ENCODE results near the gene ING4.
A peak's percentile ranks its signal among the peaks of the same experiment; 100 is the strongest.

Gene ING4

DNA sequence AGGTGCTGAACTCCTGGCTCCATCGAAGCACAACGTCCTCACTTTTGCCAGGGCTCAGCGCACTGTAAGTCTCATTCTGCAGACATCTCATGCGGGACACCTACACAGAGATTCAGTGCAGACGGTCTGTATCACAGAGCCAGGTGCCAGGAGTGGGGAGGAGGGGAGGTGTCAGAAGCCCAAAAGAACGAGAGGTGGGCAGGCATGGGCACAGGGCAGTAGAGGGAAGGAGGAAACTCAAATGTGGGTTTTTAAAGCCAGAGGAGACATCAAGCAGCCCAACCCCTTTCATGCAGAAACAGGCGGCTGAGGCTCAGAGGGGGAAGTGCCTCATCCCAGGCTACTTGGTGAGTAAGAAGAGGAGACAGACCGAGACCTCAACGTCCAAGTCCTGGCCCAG lies 24.6 kb downstream of the ING4 start:
- no peak overlapping the region for H2AK5ac ChIP-seq (ENCODE audit: low read length, severe bottlenecking)
- H3K4me2 ChIP-seq (ENCODE audit: low read length, poor library complexity, severe bottlenecking): no peak overlapping the region
- no peak overlapping the region for H3K23ac ChIP-seq (ENCODE audit: low read length in 2 of 2)
- no peak overlapping the region for H3K14ac ChIP-seq (ENCODE audit: low read length in 2 of 2)
- no peak for DNase-seq
- no peak overlapping the region for H3K18ac ChIP-seq (ENCODE audit: low read depth in 1 of 2, low read length in 2 of 2)
- no peak overlapping the region for H3K4me3 ChIP-seq (ENCODE audit: insufficient read depth in 1 of 2, low read depth in 1 of 2, low read length in 2 of 2)
- peaks cover 19% of the 10 kb centered on the region for H3K9me3 ChIP-seq (ENCODE audit: control insufficient read depth, low read length)
- no peak overlapping the region for H3K4ac ChIP-seq (ENCODE audit: low read depth in 1 of 2, low read length in 2 of 2)
- H3K79me1 ChIP-seq (replicated peaks; ENCODE audit: low read length, poor library complexity, severe bottlenecking): no peaks in the 10 kb centered on the region
- no peak overlapping the region for H4K91ac ChIP-seq (ENCODE audit: low read length)
- H3K27me3 ChIP-seq (ENCODE audit: control insufficient read depth in 1 of 2, insufficient read depth in 1 of 2, low read length in 2 of 2): peaks cover 9 to 47% of the 10 kb centered on the region in 2 experiments
- no peaks in the 10 kb centered on the region for H3K36me3 ChIP-seq (ENCODE audit: control insufficient read depth in 1 of 2, insufficient read depth in 2 of 2, low read depth in 1 of 2, low read length in 2 of 2)
- H3K9ac ChIP-seq (ENCODE audit: low read length): no peak overlapping the region
- no peak overlapping the region for H2BK5ac ChIP-seq (ENCODE audit: low read depth, low read length, poor library complexity, severe bottlenecking)
- H3K27ac ChIP-seq (ENCODE audit: low read length, poor library complexity, severe bottlenecking): no peak overlapping the region
- H4K8ac ChIP-seq (ENCODE audit: low read length): no peak overlapping the region
- H2BK15ac ChIP-seq (ENCODE audit: low read depth, poor library complexity, severe bottlenecking): no peak overlapping the region
- no peak overlapping the region for H2BK120ac ChIP-seq (ENCODE audit: low read depth, low read length)
- WGBS: 84% methylated on average over 9 of the region's 9 CpGs
- H3K4me1 ChIP-seq (ENCODE audit: control insufficient read depth, insufficient read depth, low read depth, low read length): peaks cover 10% of the 10 kb centered on the region
- H2BK12ac ChIP-seq (ENCODE audit: low read length in 2 of 2): no peak overlapping the region
- H2AFZ ChIP-seq (ENCODE audit: low read depth, low read length): no peak overlapping the region

DNA sequence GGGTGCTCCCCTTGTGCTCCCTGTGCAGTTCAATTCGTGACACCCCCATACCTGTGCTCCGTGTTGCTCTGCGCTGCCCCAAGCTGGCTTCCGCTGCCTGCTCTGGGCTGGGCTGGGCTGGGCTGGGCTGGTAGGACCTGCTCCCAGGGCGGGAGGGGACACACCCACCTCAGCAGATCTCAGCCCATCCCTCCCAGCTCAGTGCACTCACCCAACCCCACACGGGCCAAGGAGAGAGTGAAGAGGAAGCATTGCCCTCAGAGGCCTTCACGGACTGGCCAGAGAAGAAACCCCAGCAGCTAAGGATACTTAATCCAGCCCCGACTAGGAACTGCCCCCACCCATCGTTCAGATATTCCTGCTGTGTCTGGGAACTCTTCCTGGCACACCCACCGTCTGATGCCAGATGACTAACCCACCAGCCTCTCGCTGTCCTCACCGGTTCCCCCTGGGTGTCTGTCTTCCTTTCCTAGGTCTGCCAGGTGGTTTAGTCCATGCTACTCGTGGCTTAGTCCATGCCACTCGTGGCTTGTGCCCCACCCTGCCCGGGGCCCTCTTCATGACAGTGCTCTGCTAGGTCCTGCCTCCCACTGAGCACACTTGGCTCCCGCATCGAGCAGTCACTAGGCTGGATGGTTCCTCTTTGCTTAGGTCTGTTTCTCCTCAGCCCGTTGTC lies 26.9 kb downstream of the ING4 start, which contains the start of gene LPAR5:
LPAR5 (minus strand) TSS at position 104 of the 676 bp plus-strand sequence. CDS start 14,711 bp downstream, outside the sequence.
- Histone ChIP-seq H3K14ac (ENCODE audit: low read length in 2 of 2) (peak within 1 kb of the TSS in 1 of 2 experiments; percentile 41), H2AK5ac (ENCODE audit: low read length, severe bottlenecking) (no peak within 1 kb of the TSS), H3K79me1 (replicated peaks; ENCODE audit: low read length, poor library complexity, severe bottlenecking) (no peaks in the 10 kb centered on the region), H3K4me3 (ENCODE audit: insufficient read depth in 1 of 2, low read depth in 1 of 2, low read length in 2 of 2) (no peak within 1 kb of the TSS), H2BK120ac (ENCODE audit: low read depth, low read length) (no peak within 1 kb of the TSS), H4K8ac (ENCODE audit: low read length) (no peak within 1 kb of the TSS), H2BK15ac (ENCODE audit: low read depth, poor library complexity, severe bottlenecking) (no peak within 1 kb of the TSS), H3K4ac (ENCODE audit: low read depth in 1 of 2, low read length in 2 of 2) (no peak within 1 kb of the TSS), H4K91ac (ENCODE audit: low read length) (peak within 1 kb of the TSS; percentile 20), H3K27ac (ENCODE audit: low read length, poor library complexity, severe bottlenecking) (no peak within 1 kb of the TSS), H3K36me3 (ENCODE audit: control insufficient read depth in 1 of 2, insufficient read depth in 2 of 2, low read depth in 1 of 2, low read length in 2 of 2) (no peaks in the 10 kb centered on the region), H2BK12ac (ENCODE audit: low read length in 2 of 2) (peak within 1 kb of the TSS in 1 of 2 experiments; percentile 25), H3K9me3 (ENCODE audit: control insufficient read depth, low read length) (peaks cover 5% of the 10 kb centered on the region), H2AFZ (ENCODE audit: low read depth, low read length) (no peak within 1 kb of the TSS), H3K27me3 (ENCODE audit: control insufficient read depth in 1 of 2, insufficient read depth in 1 of 2, low read length in 2 of 2) (peaks cover 5 to 49% of the 10 kb centered on the region in 2 experiments), H2BK5ac (ENCODE audit: low read depth, low read length, poor library complexity, severe bottlenecking) (no peak within 1 kb of the TSS), H3K18ac (ENCODE audit: low read depth in 1 of 2, low read length in 2 of 2) (peak within 1 kb of the TSS in 1 of 2 experiments; percentile 46), H3K4me2 (ENCODE audit: low read length, poor library complexity, severe bottlenecking) (no peak within 1 kb of the TSS), H3K23ac (ENCODE audit: low read length in 2 of 2) (no peak within 1 kb of the TSS), H3K9ac (ENCODE audit: low read length) (no peak within 1 kb of the TSS), H3K4me1 (ENCODE audit: control insufficient read depth, insufficient read depth, low read depth, low read length) (peaks cover 19% of the 10 kb centered on the region)
- 64% methylated on average over 17 of the region's 18 CpGs for WGBS
- DNase-seq: peak; percentile 35

DNA sequence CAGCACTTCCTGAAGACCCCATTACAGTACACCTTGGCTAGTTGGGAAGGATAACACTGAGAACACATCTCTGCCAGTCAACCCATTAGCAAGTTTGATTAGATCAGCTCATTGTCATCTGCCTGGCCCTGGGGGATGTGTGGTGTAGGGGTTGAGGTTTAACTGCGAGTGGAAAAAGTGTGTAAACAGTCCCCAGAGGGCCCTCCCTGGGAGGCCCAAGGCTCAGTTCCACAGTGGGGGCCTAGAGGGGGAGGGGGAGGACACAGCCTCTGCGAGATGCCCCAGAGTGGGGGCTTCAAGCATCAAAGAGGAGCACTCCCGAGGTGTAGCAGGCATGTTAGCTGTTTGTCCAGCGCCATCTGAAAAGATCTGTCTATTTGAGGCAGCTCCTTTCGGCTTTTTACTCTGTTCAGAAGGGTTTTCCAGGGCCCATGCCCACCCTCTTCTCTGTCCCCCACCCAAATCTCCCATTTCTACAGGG lies 27.5 kb downstream of the ING4 start:
- H3K27me3 ChIP-seq (ENCODE audit: control insufficient read depth in 1 of 2, insufficient read depth in 1 of 2, low read length in 2 of 2): peaks cover 4 to 46% of the 10 kb centered on the region in 2 experiments
- peak; percentile 43 for DNase-seq
- no peak overlapping the region for H3K14ac ChIP-seq (ENCODE audit: low read length in 2 of 2)
- no peak overlapping the region for H2BK12ac ChIP-seq (ENCODE audit: low read length in 2 of 2)
- H3K4me2 ChIP-seq (ENCODE audit: low read length, poor library complexity, severe bottlenecking): no peak overlapping the region
- H3K4me1 ChIP-seq (ENCODE audit: control insufficient read depth, insufficient read depth, low read depth, low read length): peaks cover 19% of the 10 kb centered on the region
- H4K8ac ChIP-seq (ENCODE audit: low read length): no peak overlapping the region
- no peak overlapping the region for H2AFZ ChIP-seq (ENCODE audit: low read depth, low read length)
- no peak overlapping the region for H3K4ac ChIP-seq (ENCODE audit: low read depth in 1 of 2, low read length in 2 of 2)
- H2BK5ac ChIP-seq (ENCODE audit: low read depth, low read length, poor library complexity, severe bottlenecking): no peak overlapping the region
- H2BK120ac ChIP-seq (ENCODE audit: low read depth, low read length): no peak overlapping the region
- no peak overlapping the region for H3K4me3 ChIP-seq (ENCODE audit: insufficient read depth in 1 of 2, low read depth in 1 of 2, low read length in 2 of 2)
- no peaks in the 10 kb centered on the region for H3K79me1 ChIP-seq (replicated peaks; ENCODE audit: low read length, poor library complexity, severe bottlenecking)
- no peak overlapping the region for H3K18ac ChIP-seq (ENCODE audit: low read depth in 1 of 2, low read length in 2 of 2)
- H2BK15ac ChIP-seq (ENCODE audit: low read depth, poor library complexity, severe bottlenecking): no peak overlapping the region
- H4K91ac ChIP-seq (ENCODE audit: low read length): peak overlapping the region; percentile 20
- no peak overlapping the region for H3K23ac ChIP-seq (ENCODE audit: low read length in 2 of 2)
- no peak overlapping the region for H3K27ac ChIP-seq (ENCODE audit: low read length, poor library complexity, severe bottlenecking)
- no peak overlapping the region for H2AK5ac ChIP-seq (ENCODE audit: low read length, severe bottlenecking)
- H3K9me3 ChIP-seq (ENCODE audit: control insufficient read depth, low read length): no peaks in the 10 kb centered on the region
- H3K36me3 ChIP-seq (ENCODE audit: control insufficient read depth in 1 of 2, insufficient read depth in 2 of 2, low read depth in 1 of 2, low read length in 2 of 2): no peaks in the 10 kb centered on the region
- WGBS: 48% methylated on average over 5 of the region's 5 CpGs
- no peak overlapping the region for H3K9ac ChIP-seq (ENCODE audit: low read length)

DNA sequence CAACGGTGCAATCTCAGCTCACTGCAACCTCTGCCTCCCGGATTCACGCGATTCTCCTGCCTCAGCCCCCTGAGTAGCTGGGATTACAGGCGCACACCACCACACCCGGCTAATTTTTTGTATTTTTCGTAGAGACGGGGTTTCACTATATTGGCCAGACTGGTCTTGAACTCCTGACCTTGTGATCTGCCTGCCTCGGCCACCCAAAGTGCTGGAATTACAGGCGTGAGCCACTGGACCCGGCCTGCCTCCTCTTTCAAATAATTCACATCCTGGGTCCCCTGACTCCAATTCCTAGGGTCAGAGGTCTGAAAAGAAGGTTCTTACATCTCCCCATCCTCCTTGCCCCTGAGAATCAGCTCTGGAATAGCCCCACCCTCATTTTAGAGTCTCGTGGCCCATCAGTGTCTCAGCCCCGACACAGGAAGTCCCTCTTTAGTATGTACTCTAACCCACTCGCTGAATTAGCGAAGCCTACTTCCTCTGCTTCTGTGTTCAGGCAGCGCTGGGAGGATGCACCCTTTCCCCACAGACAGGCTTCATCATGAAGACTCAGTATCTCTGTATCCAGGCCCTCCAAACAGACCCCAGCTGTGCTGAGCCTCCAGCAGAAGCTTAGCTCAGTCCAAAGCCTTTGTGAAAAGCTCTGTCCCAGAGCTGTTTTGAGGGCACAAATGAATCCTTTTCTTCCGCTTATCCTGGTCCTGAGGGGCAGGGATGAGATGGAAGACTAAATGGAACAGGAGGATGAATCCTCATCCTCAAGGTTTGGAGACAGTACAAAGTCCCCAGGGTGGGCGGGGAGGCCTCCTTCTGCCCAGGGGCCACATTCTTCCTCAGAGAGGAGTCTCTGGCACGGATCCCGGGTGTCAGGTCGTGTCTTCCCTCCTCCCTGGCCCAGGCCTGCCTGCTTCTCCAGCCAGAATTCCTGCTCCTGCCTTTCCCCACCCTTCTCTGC lies 30.6 kb downstream of the ING4 start:
- H2AFZ ChIP-seq (ENCODE audit: low read depth, low read length): peak overlapping the region; percentile 78
- no peak overlapping the region for H4K91ac ChIP-seq (ENCODE audit: low read length)
- no peak overlapping the region for H3K4me3 ChIP-seq (ENCODE audit: insufficient read depth in 1 of 2, low read depth in 1 of 2, low read length in 2 of 2)
- H3K79me1 ChIP-seq (replicated peaks; ENCODE audit: low read length, poor library complexity, severe bottlenecking): no peaks in the 10 kb centered on the region
- H3K18ac ChIP-seq (ENCODE audit: low read depth in 1 of 2, low read length in 2 of 2): no peak overlapping the region
- H2BK120ac ChIP-seq (ENCODE audit: low read depth, low read length): no peak overlapping the region
- no peaks in the 10 kb centered on the region for H3K36me3 ChIP-seq (ENCODE audit: control insufficient read depth in 1 of 2, insufficient read depth in 2 of 2, low read depth in 1 of 2, low read length in 2 of 2)
- peaks cover 19% of the 10 kb centered on the region for H3K4me1 ChIP-seq (ENCODE audit: control insufficient read depth, insufficient read depth, low read depth, low read length)
- H3K27me3 ChIP-seq (ENCODE audit: control insufficient read depth in 1 of 2, insufficient read depth in 1 of 2, low read length in 2 of 2): peaks cover 0 to 19% of the 10 kb centered on the region in 2 experiments
- no peak overlapping the region for H3K27ac ChIP-seq (ENCODE audit: low read length, poor library complexity, severe bottlenecking)
- H3K14ac ChIP-seq (ENCODE audit: low read length in 2 of 2): no peak overlapping the region
- H3K4me2 ChIP-seq (ENCODE audit: low read length, poor library complexity, severe bottlenecking): no peak overlapping the region
- H4K8ac ChIP-seq (ENCODE audit: low read length): peak overlapping the region; percentile 93
- H2BK12ac ChIP-seq (ENCODE audit: low read length in 2 of 2): peak overlapping the region; percentile 6 to 56
- DNase-seq: no peak
- no peak overlapping the region for H2AK5ac ChIP-seq (ENCODE audit: low read length, severe bottlenecking)
- H3K9me3 ChIP-seq (ENCODE audit: control insufficient read depth, low read length): no peaks in the 10 kb centered on the region
- no peak overlapping the region for H2BK5ac ChIP-seq (ENCODE audit: low read depth, low read length, poor library complexity, severe bottlenecking)
- H3K23ac ChIP-seq (ENCODE audit: low read length in 2 of 2): peak overlapping the region in 1 of 2 experiments; percentile 23
- 68% methylated on average over 21 of the region's 21 CpGs for WGBS
- H3K9ac ChIP-seq (ENCODE audit: low read length): no peak overlapping the region
- peak overlapping the region; percentile 26 for H2BK15ac ChIP-seq (ENCODE audit: low read depth, poor library complexity, severe bottlenecking)
- no peak overlapping the region for H3K4ac ChIP-seq (ENCODE audit: low read depth in 1 of 2, low read length in 2 of 2)

Measured in mesenchymal stem cell (in vitro differentiated cells and primary cell).